Left hindlimb (tissue), 1 donor: ENCODE measurements around the gene DDX39A.
"Not testable (repeated sequence)": the region's sequence is repeated elsewhere in the genome, so short reads cannot be mapped to it uniquely, and the experiment has no call there.

Experiments used
- DNase-seq: peaks from one replicate; pipeline ENCODE4 v3.0.0-alpha.2; 2018

The DDX39A gene

DNA sequence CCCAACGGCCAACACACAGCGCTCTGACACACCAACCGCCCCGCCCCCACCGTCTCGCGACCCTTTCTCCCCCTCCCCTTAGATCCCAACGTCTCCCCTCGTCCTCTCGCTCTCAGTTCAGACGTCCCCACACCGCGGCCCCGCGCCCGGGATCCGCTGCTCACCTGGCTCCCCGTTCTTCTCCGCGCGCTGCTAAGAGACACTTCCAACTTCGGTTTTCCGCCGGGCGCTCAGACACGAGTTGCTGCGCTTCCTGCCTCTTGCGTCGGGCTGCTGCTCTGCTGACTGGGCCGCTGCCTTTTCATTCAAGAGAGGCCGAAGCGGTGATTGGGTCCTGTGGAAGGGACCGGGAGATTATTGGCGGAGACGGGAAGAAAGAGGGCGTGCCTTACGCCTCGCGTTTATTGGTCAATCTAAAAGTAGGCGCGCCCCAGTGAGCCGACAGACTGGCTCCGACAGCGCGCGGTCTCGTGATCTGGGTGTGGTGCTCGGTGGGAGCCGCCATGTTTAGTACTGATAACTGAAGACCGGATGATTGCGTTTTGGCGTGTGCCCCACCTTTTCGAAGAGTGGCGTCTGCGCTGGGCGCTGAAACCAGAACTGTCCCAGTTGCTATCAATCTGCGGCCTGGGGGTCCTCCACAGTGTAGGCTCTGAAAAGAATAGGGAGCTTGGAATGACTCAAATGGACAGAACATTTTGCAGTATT is at the start of gene DDX39A:
Gene DDX39A (minus strand): TSS at position 236 of the 708 bp plus-strand sequence. CDS start 6,121 bp downstream, outside the sequence.
- peak; percentile 98 for DNase-seq

DNA sequence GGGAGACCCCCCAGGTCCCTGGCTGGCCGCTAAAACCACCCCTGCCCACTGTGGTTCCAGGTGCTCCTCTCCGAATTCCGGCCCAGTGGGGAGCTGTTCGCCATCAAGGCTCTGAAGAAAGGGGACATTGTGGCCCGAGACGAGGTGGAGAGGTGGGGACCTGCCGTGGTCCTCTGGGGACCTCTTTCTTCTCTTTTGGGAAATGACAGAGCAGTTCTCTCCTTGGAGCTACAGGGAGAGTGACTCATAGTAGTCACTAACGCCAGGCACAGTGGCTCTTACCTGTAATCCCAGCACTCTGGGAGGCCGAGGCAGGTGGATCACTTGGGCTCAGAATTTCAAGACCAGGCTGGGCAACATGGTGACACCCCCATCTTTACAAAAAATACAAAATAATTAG is 48.7 kb upstream of the DDX39A start:
- peak; percentile 19 for DNase-seq

DNA sequence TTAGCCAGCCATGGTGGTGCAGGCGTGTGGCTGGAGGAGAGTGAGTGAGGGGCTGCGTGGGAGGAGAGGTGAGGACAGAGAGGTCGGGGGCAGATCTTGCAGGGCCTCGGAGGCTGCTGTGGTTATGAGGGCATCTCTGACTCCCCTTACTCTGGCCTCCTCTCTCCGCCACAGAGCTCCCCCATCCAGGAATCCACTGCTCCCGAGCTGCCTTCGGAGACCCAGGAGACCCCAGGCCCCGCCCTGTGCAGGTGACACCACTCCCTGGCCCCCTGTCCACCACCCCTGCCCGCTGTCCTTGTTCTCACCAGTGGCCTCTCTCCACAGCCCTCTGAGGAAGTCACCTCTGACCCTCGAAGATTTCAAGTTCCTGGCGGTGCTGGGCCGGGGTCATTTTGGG is 48.2 kb upstream of the DDX39A start:
- DNase-seq, result peak; percentile 25

DNA sequence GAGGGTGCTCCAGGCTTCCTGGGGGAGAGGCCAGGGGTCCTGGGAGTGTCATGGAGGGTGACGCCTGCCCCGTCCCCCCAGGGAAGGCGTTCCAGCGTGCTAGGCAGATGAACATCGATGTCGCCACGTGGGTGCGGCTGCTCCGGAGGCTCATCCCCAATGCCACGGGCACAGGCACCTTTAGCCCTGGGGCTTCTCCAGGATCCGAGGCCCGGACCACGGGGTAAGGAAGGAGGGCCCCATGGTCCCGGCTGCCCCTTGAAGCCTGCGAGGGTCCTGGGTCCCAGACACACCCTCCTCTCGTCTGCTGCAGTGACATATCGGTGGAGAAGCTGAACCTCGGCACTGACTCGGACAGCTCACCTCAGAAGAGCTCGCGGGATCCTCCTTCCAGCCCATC is 44.6 kb upstream of the DDX39A start:
- DNase-seq, result peak; percentile 12

DNA sequence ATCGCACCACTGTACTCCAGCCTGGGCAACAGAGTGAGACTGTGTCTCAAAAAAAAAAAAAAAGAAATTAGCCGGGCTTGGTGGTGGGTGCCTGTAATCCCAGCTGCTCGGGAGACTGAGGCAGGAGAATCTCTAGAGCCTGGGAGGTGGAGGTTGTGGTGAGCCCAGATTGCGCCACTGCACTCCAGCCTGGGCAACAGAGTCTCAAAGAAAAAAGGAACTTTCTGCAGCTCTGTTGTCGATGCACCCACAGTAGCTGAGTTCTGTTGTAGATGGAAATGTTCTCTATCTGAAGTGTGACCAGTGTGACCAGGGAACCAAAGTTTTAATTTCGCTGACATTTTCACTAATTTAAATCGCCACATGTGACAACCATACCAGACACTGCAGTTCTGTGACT is 43.3 kb upstream of the DDX39A start:
- not testable (repeated sequence) for DNase-seq

DNA sequence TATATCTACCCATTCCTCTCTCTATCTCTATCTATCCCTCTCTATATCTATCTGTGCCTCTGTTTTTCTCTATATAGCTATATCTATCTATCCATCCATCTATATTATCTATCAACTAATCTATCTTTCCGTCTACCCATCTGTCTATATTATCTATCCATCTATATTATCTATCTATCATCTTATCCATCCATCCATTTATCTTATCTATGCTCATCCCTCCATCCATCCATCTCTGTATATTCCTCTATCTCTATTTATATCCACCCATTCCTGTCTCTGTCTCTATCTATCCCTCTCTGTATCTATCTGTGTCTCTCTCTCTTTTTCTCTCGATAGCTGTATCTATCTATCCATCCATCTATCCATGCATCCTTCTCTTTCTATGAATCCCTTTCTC is 41.8 kb upstream of the DDX39A start:
- DNase-seq, result no peak

DNA sequence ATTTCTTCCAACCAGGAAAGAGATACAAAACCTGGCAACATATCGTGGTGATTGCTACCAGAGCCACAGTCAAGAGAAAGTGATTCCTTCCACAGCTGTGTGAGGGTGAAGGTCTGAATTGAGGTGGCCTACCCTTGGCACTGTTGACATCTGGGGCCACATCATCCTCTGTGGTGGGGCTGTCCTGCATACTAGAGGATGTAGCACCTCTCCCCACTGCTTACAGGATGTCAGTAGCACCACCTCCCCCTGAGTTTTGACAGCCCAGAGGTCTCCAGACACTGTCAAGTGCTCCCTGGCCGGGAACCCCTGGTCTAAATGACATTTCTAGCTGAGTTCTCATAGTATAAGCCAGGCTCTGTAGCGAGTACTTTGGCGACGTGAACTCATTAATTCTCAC is 40.6 kb upstream of the DDX39A start:
- DNase-seq, result no peak

DNA sequence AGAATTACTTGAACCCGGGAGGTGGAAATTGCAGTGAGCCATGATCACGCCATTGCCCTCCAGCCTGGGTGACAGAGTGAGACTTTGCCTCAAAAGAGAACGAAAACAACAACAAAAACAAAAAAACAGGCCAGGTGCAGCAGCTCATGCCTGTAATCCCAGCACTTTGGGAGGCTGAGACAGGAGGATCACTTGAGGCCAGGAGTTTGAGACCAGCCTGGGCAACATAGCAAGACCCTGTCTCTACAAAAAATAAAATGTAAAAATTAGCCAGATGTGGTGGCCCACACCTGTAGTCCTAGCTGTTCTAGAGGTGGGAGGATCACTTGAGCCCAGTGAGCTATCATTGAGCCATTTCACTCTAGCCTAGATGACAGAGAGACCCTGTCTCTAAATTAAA is 33.2 kb upstream of the DDX39A start:
- DNase-seq, result not testable (repeated sequence)

DNA sequence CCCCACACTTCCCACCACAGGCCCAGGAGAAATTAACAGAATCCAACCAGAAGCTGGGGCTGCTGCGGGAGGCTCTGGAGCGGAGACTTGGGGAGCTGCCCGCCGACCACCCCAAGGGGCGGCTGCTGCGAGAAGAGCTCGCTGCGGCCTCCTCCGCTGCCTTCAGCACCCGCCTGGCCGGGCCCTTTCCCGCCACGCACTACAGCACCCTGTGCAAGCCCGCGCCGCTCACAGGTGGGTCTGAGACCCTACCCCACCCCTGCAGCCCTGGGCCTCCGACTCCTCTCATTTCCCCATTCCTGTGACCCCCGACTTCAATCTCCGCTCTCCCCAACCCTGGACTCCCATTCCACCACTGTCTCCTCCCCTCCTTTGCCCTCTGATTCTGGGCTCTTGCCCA is 31.7 kb upstream of the DDX39A start:
- no peak for DNase-seq

DNA sequence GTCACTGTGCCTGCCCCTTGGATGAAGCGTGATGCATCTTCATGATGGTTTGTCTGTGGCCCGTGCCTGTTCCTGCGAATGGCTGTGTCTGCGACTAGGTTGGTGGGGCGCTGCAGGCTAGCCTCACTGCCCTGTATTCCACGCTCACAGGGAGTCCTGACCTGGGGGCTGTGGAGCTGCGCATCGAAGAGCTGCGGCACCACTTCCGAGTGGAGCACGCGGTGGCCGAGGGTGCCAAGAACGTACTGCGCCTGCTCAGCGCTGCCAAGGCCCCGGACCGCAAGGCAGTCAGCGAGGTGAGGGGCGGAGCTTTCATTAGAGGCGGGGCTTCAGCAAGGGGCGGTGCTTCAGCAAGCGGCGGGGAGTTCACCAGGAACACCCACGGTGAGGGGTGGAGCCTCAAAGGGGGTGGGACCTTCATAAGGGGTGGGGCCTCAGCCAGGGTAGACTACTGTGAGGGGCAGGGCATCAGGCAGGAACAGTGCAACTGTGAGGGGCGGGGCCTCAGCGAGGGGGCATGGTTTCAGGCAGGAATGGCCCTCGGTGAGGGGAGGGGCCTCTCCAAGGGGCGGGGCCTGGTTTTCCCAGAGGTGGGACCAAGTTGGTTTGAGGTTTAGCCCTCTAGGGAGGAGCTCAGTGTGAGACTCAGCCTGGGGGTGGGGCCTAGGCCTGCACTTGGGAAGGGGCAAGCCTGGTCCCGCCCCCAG is 31.2 kb upstream of the DDX39A start:
- DNase-seq, result peak; percentile 28

DNA sequence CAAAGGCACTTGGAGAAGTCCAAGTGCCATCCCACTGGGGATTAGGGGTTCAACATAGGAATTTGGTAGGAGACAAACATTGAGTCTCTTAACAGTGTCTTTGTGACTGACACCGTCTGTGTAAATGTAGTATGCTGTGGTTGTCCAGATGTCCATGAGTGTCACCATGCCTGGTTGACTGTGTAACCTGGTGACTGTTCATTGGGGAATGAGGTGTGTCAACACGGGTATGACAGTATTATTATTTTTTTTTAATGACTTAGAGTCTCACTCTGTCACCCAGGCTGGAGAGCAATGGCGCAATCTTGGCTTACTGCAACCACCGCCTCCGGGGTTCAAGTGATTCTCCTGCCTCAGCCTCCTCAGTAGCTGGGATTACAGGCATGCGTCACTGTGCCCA is 30.2 kb upstream of the DDX39A start:
- peak; percentile 3 for DNase-seq

DNA sequence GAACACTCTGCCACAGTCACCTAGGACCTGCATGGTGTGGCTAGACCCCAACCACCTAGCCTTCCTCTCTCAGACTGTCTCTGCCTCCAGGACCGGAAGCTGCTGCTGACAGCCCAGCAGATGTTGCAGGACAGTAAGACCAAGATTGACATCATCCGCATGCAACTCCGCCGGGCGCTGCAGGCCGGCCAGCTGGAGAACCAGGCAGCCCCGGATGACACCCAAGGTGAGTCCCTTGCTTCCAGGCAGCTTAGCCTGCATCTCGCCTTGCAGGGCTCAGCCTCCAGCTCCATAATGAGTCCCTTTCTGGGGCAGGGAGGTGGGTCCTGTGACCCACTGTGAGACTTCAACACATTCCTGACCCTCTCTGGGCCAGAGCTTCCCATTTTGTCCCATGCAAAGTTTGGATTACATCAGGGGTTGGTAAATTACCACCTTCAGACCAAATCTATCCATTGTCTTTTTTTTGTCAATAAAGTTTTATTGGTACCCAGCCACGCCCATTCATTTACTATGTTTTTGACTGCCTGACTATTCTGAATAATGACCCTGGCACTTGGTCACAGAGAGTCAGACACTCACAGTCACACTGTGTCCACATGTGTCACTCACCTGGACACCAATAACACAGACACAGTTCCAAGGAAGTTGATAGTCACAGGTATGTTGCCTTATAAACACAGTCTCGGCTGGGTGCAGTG is 27.3 kb upstream of the DDX39A start:
- peak; percentile 3 for DNase-seq

DNA sequence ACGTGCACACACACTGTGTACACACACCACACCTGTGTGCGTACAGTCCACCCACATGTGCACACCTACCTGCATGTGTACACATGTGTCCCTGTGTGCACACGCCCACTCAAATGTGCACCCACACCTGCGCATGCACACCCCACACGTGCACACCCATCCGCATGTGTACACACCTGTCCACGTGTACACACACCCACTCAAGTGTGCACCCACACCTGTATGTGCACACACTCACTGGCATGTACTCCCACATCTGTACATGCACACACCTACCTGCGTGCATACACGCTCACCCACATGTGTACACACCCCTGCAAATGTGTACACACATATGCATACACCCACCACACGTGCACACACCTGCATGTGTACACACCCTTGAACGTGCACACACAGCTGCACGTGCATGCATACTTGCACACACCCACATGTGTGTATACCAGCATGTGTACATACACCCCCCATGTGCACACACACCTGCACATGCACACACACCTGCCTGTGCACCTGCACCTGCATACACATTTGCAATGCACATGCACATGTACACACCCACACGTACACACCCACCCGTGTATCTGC is 24.6 kb upstream of the DDX39A start:
- peak; percentile 3 for DNase-seq

DNA sequence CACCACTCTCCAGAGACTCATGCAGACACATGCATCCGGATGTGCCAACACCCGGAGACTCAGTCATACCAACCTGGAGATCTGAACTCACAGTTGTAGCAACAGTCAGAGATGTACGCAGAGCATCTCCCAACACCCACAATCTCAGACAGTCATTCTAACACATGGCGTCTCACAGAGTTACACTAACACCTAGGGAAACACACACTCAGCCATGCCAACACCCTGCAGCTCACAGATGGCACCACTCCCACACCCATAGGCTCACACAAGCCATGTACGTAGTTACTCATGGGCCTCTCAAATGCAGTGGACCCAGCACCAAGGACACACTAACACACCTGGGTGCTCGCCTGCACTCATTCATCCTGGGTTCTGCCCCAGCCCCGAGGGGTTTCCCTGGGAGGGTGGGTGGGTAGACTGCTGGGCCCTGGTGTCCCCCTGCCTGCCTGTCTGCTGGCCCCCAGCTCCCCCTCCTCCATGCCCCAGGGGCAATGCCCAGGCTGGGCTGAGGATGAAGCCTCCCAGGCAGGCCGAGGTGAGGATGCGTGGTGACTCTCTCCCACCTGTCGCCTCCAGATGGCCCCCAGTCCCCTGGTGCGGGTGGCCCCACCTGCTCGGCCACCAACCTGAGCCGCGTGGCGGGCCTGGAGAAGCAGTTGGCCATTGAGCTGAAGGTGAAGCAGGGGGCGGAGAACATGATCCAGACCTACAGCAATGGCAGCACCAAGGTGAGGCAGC is 23.9 kb upstream of the DDX39A start:
- DNase-seq, result peak; percentile 17

DNA sequence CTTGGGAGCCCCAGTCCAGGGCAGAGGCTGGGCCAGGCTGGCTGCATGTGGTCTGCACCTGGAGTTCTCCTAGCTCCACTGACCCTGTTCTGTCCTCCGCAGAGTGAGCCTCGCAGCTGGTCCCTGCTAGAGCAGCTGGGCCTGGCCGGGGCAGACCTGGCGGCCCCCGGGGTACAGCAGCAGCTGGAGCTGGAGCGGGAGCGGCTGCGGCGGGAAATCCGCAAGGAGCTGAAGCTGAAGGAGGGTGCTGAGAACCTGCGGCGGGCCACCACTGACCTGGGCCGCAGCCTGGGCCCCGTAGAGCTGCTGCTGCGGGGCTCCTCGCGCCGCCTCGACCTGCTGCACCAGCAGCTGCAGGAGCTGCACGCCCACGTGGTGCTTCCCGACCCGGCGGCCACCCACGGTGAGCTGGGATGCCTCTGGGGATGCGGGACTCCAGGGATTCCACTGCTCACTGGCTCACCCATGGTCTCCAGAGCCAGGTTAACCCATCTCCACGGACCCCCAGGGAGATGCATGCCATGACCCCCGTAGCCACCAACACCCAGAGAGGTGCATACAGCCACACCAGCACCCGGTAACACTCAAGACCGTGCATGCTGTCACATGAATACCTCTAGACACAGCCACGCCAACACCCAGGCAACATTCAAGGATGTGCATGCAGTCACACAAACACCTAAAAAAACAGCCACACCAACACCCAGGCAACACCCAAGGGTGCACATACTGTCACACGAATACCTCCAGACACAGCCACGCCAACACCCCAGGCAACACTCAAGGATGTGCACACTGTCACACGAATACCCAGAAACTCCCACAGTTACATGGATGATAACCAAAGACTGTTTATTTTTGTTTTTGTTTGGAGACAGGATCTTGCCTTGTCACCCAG is 22.1 kb upstream of the DDX39A start:
- DNase-seq, result peak; percentile 50

DNA sequence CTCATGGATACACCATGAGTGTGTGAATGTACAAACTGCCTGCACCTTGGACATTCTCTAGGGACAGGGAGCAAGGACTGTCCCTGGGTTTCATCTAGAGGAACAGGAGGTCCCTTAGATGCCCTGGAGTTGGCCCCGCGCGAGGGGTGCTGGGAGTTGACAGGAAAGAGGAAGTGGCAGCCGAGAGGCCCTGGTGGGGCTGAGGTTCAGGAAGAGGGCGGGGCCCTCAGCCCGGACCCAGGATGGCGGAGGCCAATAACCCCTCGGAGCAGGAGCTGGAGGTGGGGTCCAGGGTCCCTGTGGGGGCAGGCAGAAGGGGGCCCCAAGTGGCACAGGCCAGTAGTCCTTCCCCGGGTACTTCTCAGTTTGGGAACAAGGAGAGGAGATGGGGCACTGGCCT is 20.9 kb upstream of the DDX39A start:
- DNase-seq, result peak; percentile 62

DNA sequence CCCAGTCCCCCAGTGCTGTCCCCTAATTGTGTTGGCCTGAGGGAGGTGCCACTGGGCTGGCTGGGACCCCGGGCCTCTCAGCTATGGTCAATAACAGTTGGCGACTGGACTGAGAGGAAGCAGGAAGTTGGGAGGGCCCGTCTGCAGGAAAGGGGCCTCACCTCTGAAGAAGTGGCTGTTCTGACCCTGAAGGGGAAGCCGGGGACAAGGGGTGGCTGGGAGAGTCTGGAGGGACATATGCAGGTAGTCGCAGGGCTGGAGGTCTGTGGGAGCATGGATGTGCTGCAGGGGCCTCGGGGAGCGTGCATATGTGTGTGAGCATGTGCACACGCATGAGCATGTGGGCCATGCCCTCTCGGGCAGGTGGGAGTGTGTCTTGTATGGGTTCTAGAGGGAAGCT is 19.9 kb upstream of the DDX39A start:
- DNase-seq, result peak; percentile 10

DNA sequence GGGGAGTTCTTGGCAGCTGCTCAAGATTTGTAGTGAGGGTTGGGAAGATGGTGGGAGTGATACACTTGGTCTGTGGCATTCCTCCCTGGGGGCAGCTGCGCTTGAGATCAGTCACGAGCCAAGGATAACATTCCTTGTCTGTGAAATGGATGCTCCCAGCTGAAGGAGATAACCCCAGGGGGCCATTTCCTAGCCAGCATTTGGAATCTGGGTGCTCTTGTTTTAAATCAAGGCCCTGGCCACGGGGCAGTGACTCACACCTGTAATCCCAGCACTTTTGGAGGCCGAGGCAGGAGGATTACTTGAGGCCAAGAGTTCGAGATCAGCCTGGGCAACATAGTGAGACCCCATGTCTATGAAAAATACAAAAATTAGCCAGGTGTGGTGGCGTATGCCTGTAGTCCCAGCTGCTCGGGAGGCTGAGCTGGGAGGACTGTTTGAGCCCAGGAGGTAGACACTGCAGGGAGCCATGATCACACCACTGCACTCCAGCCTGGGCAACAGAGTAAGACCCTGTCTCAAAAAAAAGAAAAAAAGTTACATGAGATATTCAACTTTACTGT is 18.5 kb upstream of the DDX39A start:
- no peak for DNase-seq

DNA sequence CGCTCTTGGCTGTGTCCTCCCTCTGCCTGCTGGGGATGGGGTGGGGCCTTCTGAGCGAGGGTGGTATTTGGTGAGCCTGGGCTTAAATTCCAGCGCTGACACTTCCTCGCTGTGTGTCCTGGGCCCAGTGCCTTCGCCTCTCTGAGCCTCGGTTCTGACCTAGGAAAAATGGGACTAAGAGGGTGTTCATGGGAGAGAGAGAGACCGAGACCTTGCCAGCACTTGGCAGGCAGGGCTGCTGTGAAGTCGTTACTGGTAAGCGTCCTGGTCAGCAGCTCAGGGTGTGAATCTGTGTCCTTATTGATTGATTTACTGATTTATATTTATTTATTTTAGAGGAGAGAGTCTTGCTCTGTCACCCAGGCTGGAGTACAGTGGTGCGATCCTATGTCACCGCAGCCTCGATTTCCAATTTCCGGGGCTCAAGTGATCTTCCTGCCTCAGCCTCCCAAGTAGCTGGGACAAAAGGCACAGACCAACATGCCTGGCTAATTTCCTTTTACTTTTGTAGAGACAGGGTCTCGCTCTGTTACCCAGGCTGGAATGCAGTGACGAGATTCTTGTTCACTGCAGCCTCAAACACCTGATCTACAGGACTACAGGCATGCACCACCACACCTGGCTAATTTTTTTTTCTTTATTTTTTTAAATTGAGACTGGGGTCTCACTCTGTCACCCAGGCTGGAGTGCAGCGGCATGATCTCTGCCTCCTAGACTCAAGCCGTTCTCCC is 16.3 kb upstream of the DDX39A start:
- DNase-seq, result no peak

DNA sequence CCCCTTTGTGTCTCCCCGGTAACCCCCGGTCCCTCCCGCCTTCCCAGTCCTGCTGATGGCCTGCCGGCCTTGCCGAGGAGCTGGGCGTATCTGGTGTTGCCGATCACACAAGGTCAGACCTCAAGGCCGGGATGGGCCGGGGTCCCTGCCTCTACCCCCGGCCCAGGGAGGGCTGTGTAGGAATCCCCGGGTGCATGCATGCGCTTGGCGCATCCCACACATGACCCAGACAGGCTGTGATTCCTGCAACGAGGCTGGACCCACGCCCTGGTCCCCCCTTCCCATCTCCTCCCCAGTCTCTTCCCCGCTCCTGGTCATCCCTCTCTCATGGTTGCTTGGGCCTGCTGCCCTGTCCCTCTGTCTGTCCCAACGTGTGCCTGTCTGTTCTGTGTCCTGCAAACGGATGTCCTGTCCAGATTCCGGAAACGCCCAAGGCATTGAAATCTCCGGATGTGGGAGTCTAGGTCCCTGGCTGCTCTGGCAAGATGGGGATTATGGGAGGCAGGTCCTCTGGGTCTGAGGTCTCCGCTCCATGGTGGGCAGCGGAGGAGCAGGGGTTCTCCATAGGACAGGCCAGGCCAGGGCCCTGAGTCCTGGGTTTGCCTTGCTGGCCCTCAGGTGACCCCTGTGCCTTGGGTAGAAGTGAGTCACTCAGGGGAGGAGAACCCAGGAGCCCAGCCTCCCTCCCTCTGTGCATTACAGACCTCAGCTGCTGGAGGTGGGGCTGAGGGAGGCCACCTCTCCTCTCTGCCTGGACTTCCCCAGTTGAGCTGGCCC is 15.6 kb upstream of the DDX39A start:
- no peak for DNase-seq
